ENCODE results near the gene TNXB. TPM values are rescaled to one million over a fixed set of nuclear protein-coding genes. Genes with fewer than 3 reads are reported as not detected.

TNXB gene
- total and polyA plus RNA-seq, 7 donors = 7.0 to 26.1 (median 14.5) TPM

DNA sequence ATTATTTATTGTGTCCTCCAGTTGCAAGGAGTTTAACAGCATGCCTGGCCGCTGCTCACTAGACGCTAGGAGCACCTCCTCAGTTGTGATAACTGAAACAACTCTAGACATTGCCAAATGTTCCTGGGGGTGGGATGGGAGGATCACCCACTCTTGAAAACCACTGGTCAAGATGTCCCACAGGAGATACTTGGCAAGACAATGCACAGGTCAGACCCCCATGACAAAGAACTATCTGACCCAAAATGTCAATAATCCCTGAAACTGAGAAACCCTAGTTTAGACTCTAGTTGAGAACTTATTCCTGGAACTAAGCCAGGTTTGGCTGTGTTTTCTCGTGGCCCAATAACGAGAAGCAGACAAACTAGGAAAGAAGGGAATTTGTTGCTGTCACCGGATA is 30.5 kb upstream of the TNXB start:
- Histone ChIP-seq H3K9me3 (no peaks in the 10 kb centered on the region), H3K4me1 (no peaks in the 10 kb centered on the region), H3K4me3 (no peak overlapping the region), H3K27me3 (ENCODE audit: insufficient read depth in 3 of 3, low read length in 2 of 3) (peaks cover 0 to 5% (median 2%) of the 10 kb centered on the region in 3 donors), H3K36me3 (ENCODE audit: insufficient read depth in 1 of 2, low read depth in 1 of 2) (no peaks in the 10 kb centered on the region), H3K27ac (no peak overlapping the region)
- DNase-seq = no peak
- 48 to 53% (median 50%) methylated on average over 5 of the region's 5 CpGs for WGBS, 3 donors
- TF ChIP-seq, protein P1, sequence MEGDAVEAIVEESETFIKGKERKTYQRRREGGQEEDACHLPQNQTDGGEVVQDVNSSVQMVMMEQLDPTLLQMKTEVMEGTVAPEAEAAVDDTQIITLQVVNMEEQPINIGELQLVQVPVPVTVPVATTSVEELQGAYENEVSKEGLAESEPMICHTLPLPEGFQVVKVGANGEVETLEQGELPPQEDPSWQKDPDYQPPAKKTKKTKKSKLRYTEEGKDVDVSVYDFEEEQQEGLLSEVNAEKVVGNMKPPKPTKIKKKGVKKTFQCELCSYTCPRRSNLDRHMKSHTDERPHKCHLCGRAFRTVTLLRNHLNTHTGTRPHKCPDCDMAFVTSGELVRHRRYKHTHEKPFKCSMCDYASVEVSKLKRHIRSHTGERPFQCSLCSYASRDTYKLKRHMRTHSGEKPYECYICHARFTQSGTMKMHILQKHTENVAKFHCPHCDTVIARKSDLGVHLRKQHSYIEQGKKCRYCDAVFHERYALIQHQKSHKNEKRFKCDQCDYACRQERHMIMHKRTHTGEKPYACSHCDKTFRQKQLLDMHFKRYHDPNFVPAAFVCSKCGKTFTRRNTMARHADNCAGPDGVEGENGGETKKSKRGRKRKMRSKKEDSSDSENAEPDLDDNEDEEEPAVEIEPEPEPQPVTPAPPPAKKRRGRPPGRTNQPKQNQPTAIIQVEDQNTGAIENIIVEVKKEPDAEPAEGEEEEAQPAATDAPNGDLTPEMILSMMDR (IDR thresholded peaks at IDR 0.05) = no peak
- intact Hi-C loops (cut with DNase I) = no loop called here
- ATAC-seq = no peak

DNA sequence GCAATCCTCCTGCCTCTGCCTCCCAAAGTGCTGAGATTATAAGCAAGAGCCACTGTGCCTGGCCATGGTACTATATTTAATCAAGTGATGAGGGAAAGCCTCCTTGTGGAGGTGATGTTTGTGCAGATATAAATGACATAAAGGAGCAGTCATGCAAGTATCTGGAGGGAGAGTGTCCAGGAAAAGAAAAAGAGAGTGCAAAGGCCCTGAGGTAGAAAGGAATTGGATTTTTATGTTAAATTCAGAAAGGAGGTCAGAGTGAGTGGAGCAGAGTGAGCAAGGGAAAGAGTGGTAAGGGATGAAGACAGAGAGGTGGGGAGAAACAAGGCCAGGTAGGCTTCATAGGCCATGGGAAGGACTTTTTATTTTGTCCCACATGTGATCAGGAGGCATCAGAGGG is 28.3 kb upstream of the TNXB start:
- Histone ChIP-seq H3K36me3 (ENCODE audit: insufficient read depth in 1 of 2, low read depth in 1 of 2) (no peaks in the 10 kb centered on the region), H3K27ac (no peak overlapping the region), H3K27me3 (ENCODE audit: insufficient read depth in 3 of 3, low read length in 2 of 3) (peaks cover 0 to 5% (median 2%) of the 10 kb centered on the region in 3 donors), H3K4me3 (no peak overlapping the region), H3K4me1 (no peaks in the 10 kb centered on the region), H3K9me3 (no peaks in the 10 kb centered on the region)
- no peak for ATAC-seq
- no peak for DNase-seq
- intact Hi-C loops (cut with DNase I) = no loop called here
- TF ChIP-seq, protein P1 (IDR thresholded peaks at IDR 0.05) = no peak

DNA sequence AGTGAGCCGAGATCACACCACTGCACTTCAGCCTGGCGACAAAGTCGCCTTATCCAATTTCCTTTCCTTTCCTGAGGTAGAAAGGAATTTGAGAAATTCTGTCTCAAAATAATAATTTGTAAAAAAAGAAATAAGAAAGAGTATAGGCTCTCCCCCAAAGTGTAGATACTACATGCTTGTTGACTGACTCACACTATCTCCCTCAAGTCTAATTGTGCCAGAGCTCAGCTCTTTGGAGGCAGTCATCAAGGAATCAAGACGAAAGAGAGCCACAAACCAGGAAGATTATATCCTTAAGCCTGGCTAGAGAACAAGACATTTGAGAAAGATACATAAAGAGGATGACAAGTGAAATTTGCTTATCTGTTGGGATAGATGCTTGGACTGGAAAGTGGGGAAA is 24.6 kb upstream of the TNXB start:
- no peaks in the 10 kb centered on the region for H3K9me3 ChIP-seq
- 73 to 79% (median 78%) methylated on average over 4 of the region's 4 CpGs for WGBS, 3 donors
- ATAC-seq (no peak), DNase-seq (no peak)
- H3K27ac ChIP-seq = no peak overlapping the region
- no peaks in the 10 kb centered on the region for H3K36me3 ChIP-seq (ENCODE audit: insufficient read depth in 1 of 2, low read depth in 1 of 2)
- H3K4me1 ChIP-seq = peaks cover 8% of the 10 kb centered on the region
- intact Hi-C loops (cut with DNase I) = no loop called here
- H3K27me3 ChIP-seq (ENCODE audit: insufficient read depth in 3 of 3, low read length in 2 of 3) = no peaks in the 10 kb centered on the region
- TF ChIP-seq, protein P1 (IDR thresholded peaks at IDR 0.05) = no peak
- H3K4me3 ChIP-seq = no peak overlapping the region

DNA sequence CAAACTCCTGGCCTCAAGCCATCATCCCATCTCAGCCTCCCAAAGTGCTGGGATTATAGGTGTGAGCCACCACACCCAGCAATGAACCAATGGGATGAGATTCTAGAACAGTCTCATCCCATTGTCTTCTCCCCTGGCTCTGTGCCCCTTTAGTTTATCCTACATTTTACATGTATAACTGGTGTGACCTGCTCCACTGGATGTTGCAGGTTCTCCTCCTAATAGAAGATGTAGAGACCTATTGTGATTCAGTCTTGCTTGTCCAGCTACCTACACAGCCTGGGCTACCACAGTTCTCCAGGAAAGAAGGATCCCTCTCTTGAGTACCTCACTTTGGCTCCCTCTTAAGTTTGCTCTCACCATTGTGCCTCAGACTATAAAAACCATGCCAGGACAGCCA is 23.0 kb upstream of the TNXB start:
- no peak for DNase-seq
- Histone ChIP-seq H3K27me3 (ENCODE audit: insufficient read depth in 3 of 3, low read length in 2 of 3) (no peaks in the 10 kb centered on the region), H3K27ac (no peak overlapping the region), H3K4me3 (no peak overlapping the region), H3K9me3 (no peaks in the 10 kb centered on the region), H3K36me3 (ENCODE audit: insufficient read depth in 1 of 2, low read depth in 1 of 2) (peaks cover 0 to 2% of the 10 kb centered on the region in 2 donors), H3K4me1 (peaks cover 17% of the 10 kb centered on the region)
- TF ChIP-seq, protein P1 (IDR thresholded peaks at IDR 0.05) = no peak
- no peak for ATAC-seq
- intact Hi-C loops (cut with DNase I) = no loop called here

DNA sequence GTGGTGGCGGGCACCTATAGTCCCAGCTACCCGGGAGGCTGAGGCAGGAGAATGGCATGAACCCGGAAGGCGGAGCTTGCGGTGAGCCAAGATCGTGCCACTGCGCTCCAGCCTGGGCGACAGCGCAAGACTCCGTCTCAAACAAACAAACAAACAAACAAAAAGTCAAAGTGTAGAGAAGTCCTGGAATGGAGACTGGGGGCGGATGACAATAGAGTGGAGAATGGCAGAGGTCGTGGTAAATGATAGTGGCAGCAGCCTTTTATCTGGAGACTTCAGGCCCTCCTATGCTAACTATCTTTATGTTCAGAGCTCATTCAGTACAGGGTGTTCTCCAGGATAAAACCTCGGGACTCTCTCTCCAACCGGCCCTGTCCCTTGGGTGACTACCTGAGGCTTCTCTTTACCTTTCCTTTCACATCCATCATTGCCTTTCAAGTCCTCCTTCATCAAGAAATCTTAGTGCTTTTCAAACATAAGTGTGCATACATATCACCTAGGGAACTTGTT is 22.4 kb upstream of the TNXB start:
- TF ChIP-seq, protein P1 (IDR thresholded peaks at IDR 0.05) = no peak
- intact Hi-C loops (cut with DNase I) = no loop called here

More for the DNA sequence above, 22.4 kb upstream of the TNXB start:
- Histone ChIP-seq H3K27ac (no peak overlapping the region), H3K9me3 (no peaks in the 10 kb centered on the region), H3K27me3 (ENCODE audit: insufficient read depth in 3 of 3, low read length in 2 of 3) (no peaks in the 10 kb centered on the region), H3K4me1 (peaks cover 22% of the 10 kb centered on the region), H3K4me3 (no peak overlapping the region), H3K36me3 (ENCODE audit: insufficient read depth in 1 of 2, low read depth in 1 of 2) (peaks cover 0 to 8% of the 10 kb centered on the region in 2 donors)
- no peak for ATAC-seq
- WGBS, 3 donors = 90 to 92% (median 90%) methylated on average over 14 of the region's 14 CpGs
- DNase-seq = peak in 1 of 2 donors; percentile 33
